ENCODE results near the gene MPIG6B.

GRCh38 chr6:31707701-31708100 lies 15.5 kb upstream of the MPIG6B start:
- no peak for TF ChIP-seq REST (IDR thresholded peaks at IDR 0.05; ENCODE audit: low read depth)
- TF ChIP-seq CREB1 (IDR thresholded peaks at IDR 0.05; ENCODE audit: low read depth): no peak
